Skin of body (tissue), 2 donors: Measurements from ENCODE around the gene EREG. TPM values are rescaled to one million over a fixed set of nuclear protein-coding genes. Genes with fewer than 3 reads are reported as not detected.

ENCODE experiments used
- DNase-seq: peaks from one replicate; lab custom pipeline; 2025; lab: John Stamatoyannopoulos, UW
- total RNA-seq: library from RNA; depleted of rRNA; stranded (reverse); fragments of >200 nt; gene quantifications from one replicate; pipeline ENCODE4 v1.2.3, GENCODE V29; 2014

Gene EREG
- total RNA-seq, 1 donor from 2014 or later: 23.4 TPM

DNA sequence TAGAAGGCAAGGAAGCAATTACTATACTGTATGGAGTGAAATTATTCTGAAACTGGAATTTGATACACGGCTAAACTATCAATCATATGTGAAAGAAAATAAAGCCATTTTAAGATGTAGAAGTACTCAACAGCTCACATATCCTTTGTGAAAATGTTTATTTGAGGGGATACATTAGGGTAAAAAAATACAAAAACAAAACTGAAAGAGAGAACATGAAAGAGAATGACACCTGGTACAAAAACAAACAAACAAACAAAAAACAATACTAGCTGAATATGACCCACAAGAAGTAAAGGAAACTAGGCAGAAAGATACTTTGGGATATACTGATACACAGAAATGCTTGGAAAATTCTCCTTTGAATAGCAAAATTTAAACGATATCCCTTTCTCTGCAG, 59.2 kb downstream of the EREG start:
- DNase-seq: no peak

DNA sequence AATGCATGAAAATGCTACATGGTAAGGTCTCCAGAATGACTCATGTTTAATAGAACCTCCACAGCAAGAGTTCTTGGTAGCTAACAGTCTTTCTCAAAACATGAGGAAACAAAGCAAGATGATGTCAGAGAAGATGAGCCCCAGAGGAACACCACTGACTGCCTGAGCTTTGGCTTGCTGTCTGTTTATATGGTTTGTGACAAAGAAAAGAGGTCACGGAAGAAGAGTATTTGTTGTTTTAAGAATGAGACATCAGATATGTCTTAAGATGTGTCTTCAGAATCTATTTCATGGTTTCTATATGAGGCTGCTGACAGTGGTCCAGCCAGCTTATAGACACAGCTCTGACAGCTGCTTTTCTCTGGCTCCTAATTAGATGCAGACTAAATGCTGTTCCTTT, 61.2 kb downstream of the EREG start:
- DNase-seq: no peak

DNA sequence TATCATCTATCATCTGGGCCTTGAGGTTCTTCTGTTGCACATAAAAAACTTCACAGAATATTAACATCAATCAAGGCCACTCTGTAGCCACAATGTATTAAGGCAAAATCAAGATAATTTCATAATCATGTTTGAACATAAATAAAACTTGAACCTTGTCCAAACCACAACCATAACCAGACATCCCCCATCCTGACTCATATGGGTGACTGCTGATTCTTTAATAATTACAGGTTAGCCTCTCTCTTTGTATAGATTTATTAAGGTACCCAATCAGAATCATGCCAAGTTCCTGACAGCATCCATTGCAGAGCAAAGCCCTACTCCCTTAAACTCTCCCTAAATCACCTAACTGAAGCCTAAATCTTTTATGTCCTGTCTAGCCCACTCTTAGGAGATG, 63.3 kb downstream of the EREG start:
- no peak for DNase-seq

DNA sequence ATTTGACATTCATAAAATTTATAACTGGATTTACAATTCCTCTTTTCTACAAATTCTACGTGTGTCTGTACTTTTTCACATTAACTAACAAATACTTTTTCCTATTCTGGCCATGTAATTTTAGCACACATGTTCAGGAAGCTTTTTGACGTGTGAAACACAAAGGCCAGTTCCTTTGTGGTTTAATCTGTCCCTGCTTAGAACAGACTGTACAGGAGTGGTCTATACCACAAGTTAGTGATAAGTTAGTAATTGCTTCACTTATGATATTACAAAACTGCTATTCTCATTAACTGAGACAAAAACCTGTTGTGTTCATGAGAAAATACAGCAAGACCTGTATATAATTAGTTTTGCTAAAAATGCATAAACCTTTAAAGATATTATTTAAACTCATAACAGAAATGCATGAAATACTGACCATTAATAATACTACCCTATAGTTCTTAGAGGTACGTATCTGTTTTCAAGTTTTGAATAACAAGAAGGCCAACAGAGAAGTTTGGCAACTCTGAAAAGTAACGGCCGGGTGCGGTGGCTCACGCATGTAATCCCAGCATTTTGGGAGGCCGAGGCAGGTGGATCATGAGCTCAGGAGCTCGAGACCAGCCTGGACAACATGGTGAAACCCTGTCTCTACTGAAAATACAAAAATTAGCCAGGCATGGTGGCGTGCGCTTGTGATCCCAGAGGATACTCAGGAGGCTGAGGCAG, 66.3 kb downstream of the EREG start:
- DNase-seq: no peak

DNA sequence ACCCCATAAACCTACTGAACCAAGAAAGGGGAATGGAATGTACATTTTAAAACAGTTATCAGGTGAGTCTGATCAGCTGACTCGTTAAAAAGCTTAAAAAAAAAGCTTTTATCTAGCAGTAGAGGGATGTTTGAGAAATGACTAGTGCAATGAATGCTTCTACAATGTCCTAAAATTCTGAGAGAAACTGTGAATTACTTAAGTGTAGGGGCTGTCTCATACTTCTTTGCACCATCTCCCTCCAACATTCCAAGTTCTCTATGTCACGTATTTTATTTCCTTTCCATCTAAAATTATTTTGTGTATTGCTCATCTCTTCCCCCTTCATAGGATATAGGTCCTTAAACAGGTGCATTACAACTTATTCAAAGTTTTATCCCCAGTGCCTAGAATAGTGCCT, 68.1 kb downstream of the EREG start:
- DNase-seq: no peak

DNA sequence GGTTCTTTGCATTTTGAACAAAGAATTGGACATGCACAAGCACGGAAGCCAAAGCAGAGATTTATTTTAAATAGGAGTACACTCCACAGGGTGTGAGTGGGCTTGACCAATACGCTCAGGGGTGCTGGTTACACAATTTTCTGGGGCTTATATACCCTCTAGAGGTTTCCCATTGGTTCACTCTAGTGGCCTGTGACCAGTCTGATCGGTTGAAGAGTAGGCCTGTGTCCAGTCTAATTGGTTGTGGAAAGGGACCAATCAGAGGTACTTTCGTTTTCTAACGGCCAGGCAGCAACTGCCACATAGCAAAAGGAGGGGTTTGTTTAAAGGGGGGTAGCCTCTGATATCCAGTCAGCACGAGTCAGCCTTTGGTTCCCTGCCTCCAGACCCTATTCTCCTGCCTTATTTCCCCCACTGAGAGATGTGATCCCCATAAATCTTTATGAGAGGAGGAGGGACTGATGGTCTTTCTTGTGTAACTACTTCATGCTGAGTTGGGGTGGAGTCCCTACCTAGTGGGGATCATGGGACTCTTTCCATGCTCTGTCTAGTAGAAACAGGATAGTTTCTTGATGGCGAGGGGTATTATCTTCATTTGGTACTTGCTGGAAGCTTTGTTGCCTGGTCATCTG, 68.7 kb downstream of the EREG start:
- no peak for DNase-seq

DNA sequence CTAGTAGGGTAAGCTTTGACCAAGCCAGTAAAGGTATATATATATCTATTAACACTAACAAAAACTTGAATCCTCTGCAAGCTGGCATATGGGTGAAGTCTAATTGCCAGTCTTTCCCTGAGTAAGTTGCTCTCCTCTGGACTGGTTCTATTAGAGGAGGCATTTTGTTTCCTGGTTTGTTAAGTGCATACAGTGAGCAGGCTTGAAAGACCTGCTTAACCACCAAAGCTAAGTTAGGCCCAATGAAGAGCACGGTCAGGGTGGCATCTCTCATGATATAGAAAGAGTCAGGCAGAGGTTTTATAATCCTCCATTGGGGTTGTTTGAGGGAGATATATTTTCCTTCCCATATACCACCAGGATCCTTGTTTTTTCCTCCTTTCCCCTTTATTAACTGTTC, 70.4 kb downstream of the EREG start:
- no peak for DNase-seq

DNA sequence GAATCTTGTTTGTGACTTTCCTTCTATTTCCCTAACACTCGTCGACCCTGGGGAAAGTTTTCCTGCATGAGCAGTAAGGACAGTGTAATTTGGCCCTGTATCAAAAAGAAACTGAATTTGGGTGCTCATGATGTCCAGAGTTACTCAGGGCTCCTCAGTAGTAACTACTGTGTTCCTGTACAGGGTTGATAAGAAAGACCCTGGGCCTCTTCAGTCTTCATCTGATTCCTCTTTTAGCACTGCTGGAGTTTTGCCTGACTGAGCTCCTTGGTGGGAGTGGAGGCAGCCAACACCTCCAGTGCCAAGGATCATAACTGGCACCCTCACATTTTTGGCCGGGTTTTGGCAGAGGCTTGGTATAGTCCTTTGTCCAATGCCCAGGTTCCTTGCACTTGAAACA, 72.9 kb downstream of the EREG start:
- no peak for DNase-seq

Other genes with a start within 250 kb of the EREG start
- 8.7 TPM for gene MTHFD2L, start 207.0 kb upstream of the EREG start, total RNA-seq
- gene EPGN, start 56.7 kb upstream of the EREG start, total RNA-seq: 29.6 TPM
- 28.7 TPM for gene AREG, start 80.0 kb downstream of the EREG start, total RNA-seq